HG03095 (cell line): ENCODE measurements around the gene STRIP1.

ENCODE experiments used
- ATAC-seq: cut with Tn5 transposase; IDR thresholded peaks from one replicate; pipeline ENCODE4 v1.9.1; 2021; ENCODE audit warnings: moderate library complexity; ENCODE audit not compliant: unreplicated experiment

STRIP1 gene

DNA sequence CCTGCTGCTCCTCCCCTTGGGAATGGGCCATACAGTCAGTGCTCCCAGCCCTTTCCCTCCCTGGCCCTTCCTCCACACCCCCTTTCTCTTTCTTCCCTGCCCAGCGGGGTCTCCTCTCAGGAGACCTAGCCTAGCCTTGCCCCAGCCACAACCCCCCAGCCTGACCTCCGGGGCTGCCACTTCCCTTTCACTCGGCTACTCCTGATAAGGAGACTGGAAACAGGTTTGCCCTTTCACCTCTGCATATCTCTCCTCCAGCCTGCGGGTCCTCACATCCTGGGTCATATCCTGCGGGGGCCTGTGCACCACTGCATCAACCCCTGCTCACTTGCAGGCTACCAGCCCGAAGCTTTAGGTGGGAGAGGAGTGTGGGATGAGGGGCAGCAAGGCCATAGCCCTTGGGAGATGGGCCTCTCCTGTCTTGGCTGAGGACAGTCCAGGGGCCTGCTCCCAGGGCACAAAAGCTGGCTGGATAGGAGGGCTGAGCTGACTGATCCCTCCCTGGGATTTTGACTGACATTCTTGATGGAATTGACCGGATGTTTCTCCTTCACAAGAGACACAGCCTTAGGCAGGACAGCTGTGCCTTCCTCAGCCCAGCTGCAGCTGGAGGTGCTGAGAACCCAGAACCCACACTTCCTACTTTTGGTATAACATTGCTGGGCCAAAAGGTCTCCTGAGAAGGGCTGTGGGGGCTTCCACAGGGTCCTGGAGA lies 55.3 kb downstream of the STRIP1 start:
- ATAC-seq = no peak

GRCh38 chr1:110091381-110091780 lies 57.0 kb downstream of the STRIP1 start:
- ATAC-seq = no peak

DNA sequence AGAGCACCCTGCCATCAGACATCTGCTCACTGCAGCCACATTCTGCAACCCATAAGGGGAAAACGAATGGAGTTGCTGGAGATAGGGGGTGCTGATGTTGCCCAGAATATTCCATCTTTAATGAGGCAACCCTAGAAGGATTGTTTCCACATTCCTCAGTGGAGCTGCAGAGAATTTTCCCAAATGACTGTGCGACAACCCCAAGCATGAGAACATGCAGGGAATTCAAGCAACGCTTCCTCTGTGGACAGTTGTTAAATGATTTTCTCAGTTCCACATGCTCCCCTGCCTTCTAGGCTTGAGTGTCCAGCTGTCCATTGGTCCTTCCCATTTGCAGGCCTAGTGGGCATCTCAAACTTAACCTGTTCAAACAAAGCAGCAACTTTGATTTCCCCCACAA lies 57.4 kb downstream of the STRIP1 start:
- ATAC-seq = no peak

- no peak for ATAC-seq
Observed at GRCh38 chr1:110092991-110093390, 58.6 kb downstream of the STRIP1 start.

DNA sequence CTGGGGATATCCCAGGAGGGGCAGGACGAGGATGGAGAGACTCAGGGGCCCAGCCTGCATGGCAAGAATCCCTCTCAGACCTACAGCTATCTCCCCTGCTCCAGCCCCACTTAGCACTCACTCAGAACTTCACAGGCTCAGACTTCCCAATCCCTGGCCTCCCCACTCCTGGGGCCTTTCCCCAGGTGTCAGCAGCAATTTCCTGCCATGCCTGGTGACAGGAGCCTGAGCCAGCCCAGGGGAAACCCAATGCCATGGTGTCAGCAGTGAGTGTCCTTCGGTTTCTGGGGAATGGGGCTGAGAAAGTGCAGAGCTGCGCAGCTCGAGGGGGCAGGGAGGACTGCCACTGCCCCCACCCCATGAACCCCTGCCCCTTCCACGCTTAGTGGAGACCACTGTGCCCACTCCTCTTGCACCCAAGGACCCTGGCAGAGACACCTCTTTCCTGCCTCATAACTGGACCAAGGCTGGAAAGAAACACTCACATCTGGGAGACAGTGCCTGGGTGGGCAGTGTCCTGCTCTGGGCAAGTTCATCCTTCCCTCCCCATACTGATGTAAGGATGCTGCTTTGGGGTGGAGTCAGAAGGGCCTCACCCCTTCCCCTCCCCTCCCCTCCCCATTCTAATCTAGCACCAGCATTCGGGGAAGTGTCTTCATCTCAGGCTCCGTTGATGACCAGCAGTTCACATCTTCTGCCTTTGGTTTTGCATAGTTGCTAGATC lies 60.7 kb downstream of the STRIP1 start:
- ATAC-seq = no peak

- ATAC-seq = no peak
Observed at GRCh38 chr1:110097507-110098221, 63.2 kb downstream of the STRIP1 start.

DNA sequence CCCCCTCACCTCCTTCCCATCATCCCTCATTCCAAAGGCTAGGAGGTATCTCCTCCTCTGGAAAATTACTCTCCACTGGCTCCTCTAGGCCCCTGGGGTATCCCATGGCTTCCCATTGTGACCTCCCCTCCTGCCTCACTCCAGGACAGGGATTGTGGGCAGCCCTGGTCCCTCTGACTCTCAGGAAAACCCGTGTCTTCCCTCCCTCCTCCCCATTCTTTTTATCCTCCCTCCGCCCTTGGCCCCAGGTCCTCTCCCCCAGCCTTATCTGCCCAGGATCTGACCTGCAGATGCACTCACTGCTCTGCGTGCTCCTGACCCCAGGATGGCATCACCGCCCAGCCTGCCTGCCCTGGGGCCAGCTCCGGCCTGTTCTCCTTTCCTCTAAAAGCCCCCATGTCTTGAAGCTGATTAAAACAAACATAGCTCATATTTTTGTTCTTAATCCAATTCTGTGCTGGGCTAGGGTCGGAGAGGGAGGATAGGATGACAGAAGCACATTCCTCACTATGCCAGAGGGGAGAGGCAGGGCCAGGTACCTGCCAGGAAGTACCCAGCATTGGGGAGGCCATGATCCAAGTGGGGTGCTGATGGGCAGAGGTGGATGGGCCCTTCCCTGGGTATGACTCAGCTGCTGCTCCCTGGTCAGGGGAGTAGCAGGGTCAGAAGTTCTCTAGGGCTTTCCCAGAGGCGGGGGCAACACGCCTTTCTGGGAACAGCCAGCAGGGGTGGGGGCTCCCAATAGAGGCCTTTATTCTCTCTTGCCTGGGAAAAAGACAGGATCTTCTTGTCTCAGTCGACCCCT lies 64.0 kb downstream of the STRIP1 start:
- ATAC-seq = no peak

- ATAC-seq = no peak
Observed at GRCh38 chr1:110100335-110100734, 65.9 kb downstream of the STRIP1 start.

DNA sequence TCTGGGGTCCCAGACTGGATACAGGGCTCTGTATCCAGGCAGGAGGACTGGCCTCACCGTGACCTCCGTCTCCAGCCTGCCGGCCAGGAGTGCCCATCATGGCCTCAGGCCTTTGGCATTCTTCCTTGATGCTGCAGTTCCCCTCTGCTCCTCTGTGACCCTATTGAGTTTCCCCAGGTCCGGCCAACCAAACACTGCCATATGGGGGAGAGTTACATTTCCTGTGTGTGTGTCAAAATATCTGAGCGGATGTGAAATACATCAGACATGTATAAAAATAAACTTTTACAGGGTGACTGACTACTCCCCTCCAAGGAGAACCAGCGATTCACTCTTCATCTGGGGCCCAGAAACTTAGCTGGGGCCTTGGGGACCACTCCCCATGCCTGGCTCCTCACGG lies 67.7 kb downstream of the STRIP1 start:
- ATAC-seq = no peak
